Activated CD4-positive, alpha-beta memory T cell treated with anti-CD3 and anti-CD28 coated beads, Interleukin-2, amount 10 ng/mL, durations not matched to agents 7 days and 5 days (primary cell): ENCODE measurements around the gene STX5. TPM values are rescaled to one million over a fixed set of nuclear protein-coding genes. Genes with fewer than 3 reads are reported as not detected.

Source experiments
- CTCF ChIA-PET: fragments of 350-600 bp; sonication (Branson Sonifier 250); formaldehyde crosslinking; loops from one replicate; lab custom pipeline; 2021; ENCODE audit warnings: antibody characterized with exemption, inconsistent platforms; lab: Charles Lee
- POLR2A ChIA-PET: fragments of 350-600 bp; sonication (Branson Sonifier 250); formaldehyde crosslinking; loops from one replicate; lab custom pipeline; 2021; ENCODE audit warnings: antibody characterized with exemption; lab: Charles Lee
- DNase-seq: peaks from one replicate; pipeline ENCODE4 v3.0.0-alpha.2; 2020
- H3K27ac Mint-ChIP-seq: one replicate; pipeline ENCODE4 v1.8.0; 2021; ENCODE audit warnings: mild to moderate bottlenecking, mixed read lengths
- H3K27me3 Mint-ChIP-seq: one replicate; pipeline ENCODE4 v1.8.0; 2021; ENCODE audit warnings: mixed read lengths
- H3K36me3 Mint-ChIP-seq: one replicate; pipeline ENCODE4 v1.8.0; 2021; ENCODE audit warnings: low read depth, mixed read lengths
- H3K4me1 Mint-ChIP-seq: one replicate; pipeline ENCODE4 v1.8.0; 2021; ENCODE audit warnings: mixed read lengths
- H3K4me3 Mint-ChIP-seq: one replicate; pipeline ENCODE4 v1.8.0; 2021; ENCODE audit warnings: mild to moderate bottlenecking, mixed read lengths
- H3K9me3 Mint-ChIP-seq: one replicate; pipeline ENCODE4 v1.8.0; 2021; ENCODE audit warnings: mixed read lengths
- total RNA-seq, 2 experiments: library from RNA; stranded (reverse); gene quantifications; one replicate each; pipeline ENCODE4 v1.2.3, GENCODE V29; 2021

STX5 gene
- total RNA-seq, result 10 to 100 TPM; 40.6 to 41.6 TPM

- Mint-ChIP-seq H3K4me3 (peak within 1 kb of the TSS; percentile 84), H3K9me3 (no peaks in the 10 kb centered on the region), H3K36me3 (peaks cover 53% of the 10 kb centered on the region), H3K4me1 (peaks cover 33% of the 10 kb centered on the region), H3K27ac (peak within 1 kb of the TSS; percentile 91), H3K27me3 (no peaks in the 10 kb centered on the region)
- DNase-seq, result peak; percentile 100
- CTCF ChIA-PET, result interaction anchor here (0.5 to 2.1 kb wide), 8 partner anchors 9 to 150 kb away, joined by 3 to 21 read pairs (median 5); partner anchors contain the start of genes SLC3A2 and TMEM179B
- POLR2A ChIA-PET, result interaction anchor here (0.6 to 6.2 kb wide), 34 partner anchors 9 to 289 kb away, joined by 3 to 82 read pairs (median 4); partner anchors contain the start of genes BSCL2, C11orf98, CSKMT and EEF1G
Measured at GRCh38 chr11:62831520-62832335, at the start of gene STX5. Gene STX5 (minus strand): TSS chr11:62832051. CDS start chr11:62831243, 808 bp downstream.

DNA sequence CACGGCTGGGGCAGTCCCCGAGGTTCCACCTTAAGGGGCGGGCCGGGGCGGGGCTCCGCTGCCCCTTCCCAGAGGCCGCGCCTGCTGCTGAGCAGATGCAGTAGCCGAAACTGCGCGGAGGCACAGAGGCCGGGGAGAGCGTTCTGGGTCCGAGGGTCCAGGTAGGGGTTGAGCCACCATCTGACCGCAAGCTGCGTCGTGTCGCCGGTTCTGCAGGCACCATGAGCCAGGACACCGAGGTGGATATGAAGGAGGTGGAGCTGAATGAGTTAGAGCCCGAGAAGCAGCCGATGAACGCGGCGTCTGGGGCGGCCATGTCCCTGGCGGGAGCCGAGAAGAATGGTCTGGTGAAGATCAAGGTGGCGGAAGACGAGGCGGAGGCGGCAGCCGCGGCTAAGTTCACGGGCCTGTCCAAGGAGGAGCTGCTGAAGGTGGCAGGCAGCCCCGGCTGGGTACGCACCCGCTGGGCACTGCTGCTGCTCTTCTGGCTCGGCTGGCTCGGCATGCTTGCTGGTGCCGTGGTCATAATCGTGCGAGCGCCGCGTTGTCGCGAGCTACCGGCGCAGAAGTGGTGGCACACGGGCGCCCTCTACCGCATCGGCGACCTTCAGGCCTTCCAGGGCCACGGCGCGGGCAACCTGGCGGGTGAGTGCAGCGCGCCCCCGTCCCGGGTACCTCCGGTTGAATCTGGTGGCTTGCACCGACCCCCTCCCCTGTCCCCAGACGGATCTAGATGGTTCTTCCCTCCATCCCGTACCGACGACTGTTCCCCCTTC lies 49.1 kb upstream of the STX5 start, which contains the start of gene SLC3A2:
Gene SLC3A2 (plus strand): TSS at position 94 of the 776 bp plus-strand sequence. CDS start 128 bp downstream, at position 222.
- ChIA-PET CTCF (interaction anchor here (0.7 to 4.6 kb wide), 27 partner anchors 12 to 456 kb away, joined by 3 to 44 read pairs (median 5); partner anchors contain the start of genes C11orf98, CSKMT, HNRNPUL2 and NXF1), POLR2A (interaction anchor here (0.6 to 11.2 kb wide), 62 partner anchors 8 to 1326 kb away, joined by 3 to 234 read pairs (median 6); partner anchors contain the start of genes B3GAT3, BSCL2, C11orf98 and CSKMT)
- Mint-ChIP-seq H3K36me3 (peaks cover 59% of the 10 kb centered on the region), H3K27ac (peak within 1 kb of the TSS; percentile 100), H3K9me3 (no peaks in the 10 kb centered on the region), H3K4me1 (peaks cover 51% of the 10 kb centered on the region), H3K27me3 (no peaks in the 10 kb centered on the region), H3K4me3 (peak within 1 kb of the TSS; percentile 99)
- peak; percentile 92 for DNase-seq

DNA sequence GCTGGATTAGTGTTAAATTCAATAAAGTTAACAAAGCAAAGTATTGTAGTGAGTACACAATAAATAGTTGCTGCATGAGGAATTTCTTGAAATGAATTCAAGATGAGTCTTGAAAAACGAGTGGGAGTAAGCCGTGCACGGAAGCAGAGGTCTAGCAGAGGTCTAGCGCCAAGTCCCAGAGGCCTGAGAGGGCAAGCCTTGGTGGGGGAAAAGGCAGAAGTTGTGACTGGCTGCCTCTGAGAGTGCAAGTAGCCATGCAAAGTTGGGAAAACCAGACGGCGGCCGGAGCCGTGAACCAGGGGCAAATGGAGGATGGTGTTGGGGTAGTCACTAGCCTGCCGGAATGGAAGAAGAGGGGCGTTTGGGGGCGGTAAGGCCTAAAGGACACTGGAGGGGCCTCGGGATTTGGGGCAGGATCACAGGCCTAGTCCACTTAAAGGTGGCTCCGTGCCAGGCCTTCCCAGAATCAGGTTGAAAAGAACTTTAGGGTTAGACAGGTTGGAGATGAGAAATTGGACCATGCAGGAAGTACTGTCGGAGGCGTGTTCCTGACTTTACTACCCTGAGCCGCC lies 48.5 kb upstream of the STX5 start:
- Mint-ChIP-seq H3K36me3 (peaks cover 52% of the 10 kb centered on the region), H3K27ac (peak overlapping the region; percentile 100), H3K9me3 (no peaks in the 10 kb centered on the region), H3K27me3 (no peaks in the 10 kb centered on the region), H3K4me1 (peaks cover 46% of the 10 kb centered on the region), H3K4me3 (peak overlapping the region; percentile 99)
- CTCF ChIA-PET, result interaction anchor here (0.7 to 4.6 kb wide), 16 partner anchors 17 to 338 kb away, joined by 3 to 44 read pairs (median 6); partner anchors contain the start of genes HNRNPUL2, NXF1, STX5 and TMEM179B
- no peak for DNase-seq
- POLR2A ChIA-PET, result interaction anchor here (0.8 to 11.2 kb wide), 33 partner anchors 7 to 455 kb away, joined by 3 to 234 read pairs (median 8); partner anchors contain the start of genes B3GAT3, C11orf98, HNRNPUL2 and LBHD1

DNA sequence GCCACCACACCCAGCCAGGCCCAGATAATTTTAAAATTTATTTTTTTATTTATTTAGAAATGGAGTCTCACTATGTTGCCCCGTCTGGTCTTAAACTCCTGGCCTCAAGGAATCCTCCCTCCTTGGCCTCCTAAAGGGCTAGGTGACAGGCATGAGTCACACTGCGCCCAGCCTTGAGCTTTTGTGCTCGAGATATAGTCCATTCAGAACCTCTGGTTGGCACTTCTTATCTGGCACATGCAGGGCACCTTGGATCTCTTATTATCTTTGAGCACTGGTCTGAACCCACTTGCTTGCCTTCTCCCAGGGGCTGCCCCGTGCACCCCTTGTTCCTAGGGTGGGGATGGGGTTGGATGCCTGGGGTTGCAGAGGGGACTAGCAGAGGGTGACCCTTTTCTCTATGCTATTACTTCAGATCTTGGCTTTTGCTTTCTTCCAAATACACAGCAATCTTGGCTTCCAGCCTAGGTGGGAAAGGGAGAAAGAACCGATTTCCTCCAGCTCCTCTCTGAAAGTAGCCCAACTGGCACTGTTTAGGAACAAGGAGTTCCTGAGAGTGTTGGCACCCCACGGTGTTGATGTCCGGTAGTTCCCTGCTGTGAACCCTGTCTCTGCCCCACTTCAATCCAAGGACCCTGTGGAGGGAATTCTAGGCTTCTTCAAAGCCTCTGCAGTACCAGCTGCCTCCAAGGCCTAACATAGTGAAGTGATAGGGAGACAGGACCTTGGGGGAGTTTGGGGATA lies 47.6 kb upstream of the STX5 start:
- no peaks in the 10 kb centered on the region for H3K27me3 Mint-ChIP-seq
- peaks cover 40% of the 10 kb centered on the region for H3K4me1 Mint-ChIP-seq
- peaks cover 45% of the 10 kb centered on the region for H3K36me3 Mint-ChIP-seq
- H3K9me3 Mint-ChIP-seq, result no peaks in the 10 kb centered on the region
- H3K27ac Mint-ChIP-seq, result peak overlapping the region; percentile 100
- peak overlapping the region; percentile 99 for H3K4me3 Mint-ChIP-seq
- CTCF ChIA-PET, result interaction anchor here (0.6 to 4.6 kb wide), 5 partner anchors 16 to 401 kb away, joined by 3 to 44 read pairs (median 15); partner anchors contain the start of gene TMEM179B
- no peak for DNase-seq
- POLR2A ChIA-PET, result interaction anchor here (1.0 to 11.2 kb wide), 8 partner anchors 15 to 215 kb away, joined by 3 to 234 read pairs (median 10); partner anchors contain the start of genes C11orf98, HNRNPUL2, POLR2G and TTC9C

DNA sequence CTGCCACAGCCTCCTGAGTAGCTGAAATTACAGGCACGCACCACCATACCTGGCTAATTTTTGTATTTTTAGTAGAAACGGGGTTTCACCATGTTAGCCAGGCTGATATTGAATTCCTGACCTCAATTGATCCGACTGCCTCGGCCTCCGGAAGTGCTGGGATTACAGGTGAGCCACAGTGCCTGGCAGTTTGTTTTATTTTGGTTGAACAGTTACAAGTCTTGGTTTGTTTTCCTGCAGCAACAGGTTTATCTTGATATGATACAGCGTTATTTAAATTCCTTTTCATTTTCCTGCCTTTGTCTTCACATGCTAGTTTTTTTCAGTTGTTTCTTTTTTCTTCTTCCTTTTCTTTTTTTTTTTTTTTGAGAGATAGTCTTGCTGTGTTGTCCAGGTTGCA lies 44.9 kb upstream of the STX5 start:
- H3K27me3 Mint-ChIP-seq, result no peaks in the 10 kb centered on the region
- H3K27ac Mint-ChIP-seq, result no peak overlapping the region
- DNase-seq, result no peak
- H3K4me1 Mint-ChIP-seq, result peaks cover 19% of the 10 kb centered on the region
- no peak overlapping the region for H3K4me3 Mint-ChIP-seq
- H3K9me3 Mint-ChIP-seq, result no peaks in the 10 kb centered on the region
- ChIA-PET POLR2A (interaction anchor here (0.7 to 1.8 kb wide), 2 partner anchors 20 to 35 kb away, joined by 3 to 10 read pairs; no protein-coding TSS in a partner anchor), CTCF (interaction anchor here (1.4 kb wide), 1 partner anchor 10 kb away, joined by 3 read pairs; no protein-coding TSS in a partner anchor)
- peaks cover 18% of the 10 kb centered on the region for H3K36me3 Mint-ChIP-seq

- H3K27me3 Mint-ChIP-seq, result no peaks in the 10 kb centered on the region
- DNase-seq, result no peak
- no peaks in the 10 kb centered on the region for H3K9me3 Mint-ChIP-seq
- POLR2A ChIA-PET, result interaction anchor here (0.7 to 4.9 kb wide), 5 partner anchors 20 to 303 kb away, joined by 3 to 23 read pairs (median 3); partner anchors contain the start of gene NXF1
- H3K36me3 Mint-ChIP-seq, result peaks cover 13% of the 10 kb centered on the region
- H3K4me3 Mint-ChIP-seq, result no peak overlapping the region
- CTCF ChIA-PET, result interaction anchor here (1.0 to 1.4 kb wide), 3 partner anchors 9 to 19 kb away, joined by 3 to 5 read pairs (median 3); no protein-coding TSS in a partner anchor
- H3K27ac Mint-ChIP-seq, result no peak overlapping the region
- peaks cover 19% of the 10 kb centered on the region for H3K4me1 Mint-ChIP-seq
Measured at GRCh38 chr11:62875698-62876478, 44.0 kb upstream of the STX5 start.

DNA sequence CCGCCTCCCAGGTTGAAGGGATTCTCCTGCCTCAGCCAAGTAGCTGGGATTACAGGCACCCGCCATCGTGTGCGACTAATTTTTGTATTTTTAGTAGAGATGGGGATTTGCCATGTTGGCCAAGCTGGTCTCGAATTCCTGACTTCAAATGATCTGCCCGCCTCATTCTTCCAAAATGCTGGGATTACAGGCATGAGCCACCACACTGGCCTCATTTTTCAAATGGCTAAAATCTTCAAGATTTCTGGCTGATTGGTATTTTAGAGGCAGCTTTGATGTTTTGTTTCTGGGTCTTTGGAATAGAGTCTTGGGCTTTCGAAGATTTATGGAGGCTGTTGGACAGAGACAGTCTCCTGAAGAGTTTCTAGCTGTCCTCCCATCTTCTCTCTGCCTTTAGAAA lies 43.0 kb upstream of the STX5 start:
- H3K36me3 Mint-ChIP-seq, result peaks cover 11% of the 10 kb centered on the region
- H3K27me3 Mint-ChIP-seq, result no peaks in the 10 kb centered on the region
- H3K27ac Mint-ChIP-seq, result no peak overlapping the region
- peaks cover 11% of the 10 kb centered on the region for H3K4me1 Mint-ChIP-seq
- no peak for DNase-seq
- no peak overlapping the region for H3K4me3 Mint-ChIP-seq
- CTCF ChIA-PET, result interaction anchor here (1.0 kb wide), 2 partner anchors 11 to 18 kb away, joined by 3 to 5 read pairs; no protein-coding TSS in a partner anchor
- POLR2A ChIA-PET, result interaction anchor here (1.2 to 4.9 kb wide), 4 partner anchors 9 to 34 kb away, joined by 4 to 23 read pairs (median 9); no protein-coding TSS in a partner anchor
- H3K9me3 Mint-ChIP-seq, result no peaks in the 10 kb centered on the region

DNA sequence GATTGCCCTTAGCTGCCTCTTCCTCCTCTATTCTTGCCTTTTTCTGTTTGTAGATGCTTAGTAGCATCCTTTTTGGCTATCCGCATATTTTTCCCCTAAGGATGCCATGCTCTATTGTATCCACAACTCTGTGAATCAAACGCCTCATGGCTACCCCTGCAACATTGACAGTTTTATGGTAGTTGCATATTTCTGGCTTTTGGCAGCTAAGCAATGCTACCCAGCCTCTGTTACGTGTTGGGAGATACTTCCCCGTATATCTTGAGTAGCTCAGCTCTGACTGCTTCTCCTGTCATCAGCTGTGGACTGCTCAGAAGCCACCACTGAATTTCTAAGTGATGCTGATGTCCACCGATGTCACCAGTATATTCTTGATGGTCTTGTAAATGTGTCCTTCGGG lies 33.8 kb upstream of the STX5 start:
- no peaks in the 10 kb centered on the region for H3K27me3 Mint-ChIP-seq
- no peak for DNase-seq
- CTCF ChIA-PET, result interaction anchor here (0.7 to 5.3 kb wide), 2 partner anchors 79 to 193 kb away, joined by 6 to 53 read pairs; partner anchors contain the start of gene TMEM179B

DNA sequence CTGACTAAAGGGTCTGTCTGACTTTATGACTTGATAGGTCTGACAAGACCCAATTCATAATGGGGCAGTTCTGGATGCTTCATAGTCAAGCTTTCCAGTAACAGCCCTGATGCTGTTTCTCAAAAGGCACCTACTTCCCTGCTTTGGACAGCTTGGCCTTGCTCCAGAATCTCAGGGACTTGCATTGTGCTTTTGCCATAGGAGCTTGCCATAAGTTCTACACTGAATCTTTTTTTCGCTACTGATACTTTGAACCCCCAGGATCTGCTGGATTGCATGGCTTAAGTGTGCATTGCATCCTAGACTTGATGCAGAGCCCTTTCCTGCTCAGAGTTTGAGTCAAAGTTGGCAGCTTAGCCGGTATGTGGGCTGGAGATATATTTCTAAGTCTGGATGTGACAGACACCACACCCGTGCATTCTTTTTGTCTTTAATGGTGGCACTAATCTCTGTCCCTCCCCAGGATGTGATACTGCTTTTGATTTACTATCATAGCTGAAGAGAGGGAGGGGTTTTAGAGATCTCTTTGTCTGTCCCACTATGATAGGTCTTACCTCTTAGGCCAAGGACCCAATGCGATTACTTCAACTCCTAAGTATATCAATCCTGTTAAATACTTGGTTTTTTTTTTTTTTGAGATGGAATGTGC lies 32.0 kb upstream of the STX5 start:
- ChIA-PET POLR2A (interaction anchor here (0.8 to 6.1 kb wide), 8 partner anchors 9 to 243 kb away, joined by 3 to 90 read pairs (median 8); partner anchors contain the start of genes C11orf98, CSKMT, SLC3A2 and STX5), CTCF (interaction anchor here (0.5 to 5.3 kb wide), 11 partner anchors 8 to 271 kb away, joined by 3 to 53 read pairs (median 3); partner anchors contain the start of genes C11orf98, CSKMT, SLC3A2 and TMEM179B)
- H3K27me3 Mint-ChIP-seq, result no peaks in the 10 kb centered on the region
- peaks cover 45% of the 10 kb centered on the region for H3K4me1 Mint-ChIP-seq
- no peak overlapping the region for H3K4me3 Mint-ChIP-seq
- peaks cover 4% of the 10 kb centered on the region for H3K36me3 Mint-ChIP-seq
- no peak for DNase-seq
- no peaks in the 10 kb centered on the region for H3K9me3 Mint-ChIP-seq
- no peak overlapping the region for H3K27ac Mint-ChIP-seq

More for the DNA sequence above, 33.8 kb upstream of the STX5 start:
- Mint-ChIP-seq H3K27ac (peak overlapping the region; percentile 47), H3K9me3 (no peaks in the 10 kb centered on the region), H3K4me1 (peaks cover 31% of the 10 kb centered on the region), H3K36me3 (no peaks in the 10 kb centered on the region), H3K4me3 (no peak overlapping the region)
- POLR2A ChIA-PET, result interaction anchor here (1.2 to 6.1 kb wide), 4 partner anchors 10 to 33 kb away, joined by 3 to 90 read pairs (median 30); partner anchors contain the start of genes SLC3A2, STX5, TEX54 and WDR74
